Measurements from ENCODE around the gene GGT5.
"Not testable (repeated sequence)": the region's sequence is repeated elsewhere in the genome, so short reads cannot be mapped to it uniquely, and the experiment has no call there.

Gene GGT5

DNA sequence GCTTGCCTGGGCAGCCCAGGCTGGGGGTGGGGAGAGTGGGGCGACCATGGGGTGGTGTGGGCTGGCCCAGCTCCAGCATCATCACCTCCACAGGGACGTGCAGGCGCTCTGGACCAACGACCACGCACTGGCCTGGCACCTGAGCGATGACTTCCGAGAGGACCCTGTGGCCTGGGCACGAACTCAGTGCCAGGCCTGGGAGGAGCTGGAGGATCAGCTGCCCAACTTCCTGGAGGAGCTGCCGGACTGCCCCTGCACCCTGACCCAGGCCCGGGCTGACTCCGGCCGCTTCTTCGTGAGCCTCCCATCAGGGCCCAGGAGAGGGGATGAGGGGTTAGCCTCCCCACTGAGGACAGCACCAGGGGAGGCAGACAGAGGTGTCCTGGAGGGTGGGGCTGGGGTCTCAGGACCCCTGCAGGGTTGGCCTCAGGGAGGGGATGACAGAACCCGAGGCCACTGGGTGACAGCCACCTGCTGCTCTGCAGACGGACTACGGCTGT lies 59.8 kb downstream of the GGT5 start:
- in situ Hi-C loops (cut with HindIII; ENCODE audit: low sequenced_read_pairs): no loop called here
- H3K4me3 ChIP-seq (ENCODE audit: low read depth, low read length): no peak overlapping the region
- TF ChIP-seq, protein P1, sequence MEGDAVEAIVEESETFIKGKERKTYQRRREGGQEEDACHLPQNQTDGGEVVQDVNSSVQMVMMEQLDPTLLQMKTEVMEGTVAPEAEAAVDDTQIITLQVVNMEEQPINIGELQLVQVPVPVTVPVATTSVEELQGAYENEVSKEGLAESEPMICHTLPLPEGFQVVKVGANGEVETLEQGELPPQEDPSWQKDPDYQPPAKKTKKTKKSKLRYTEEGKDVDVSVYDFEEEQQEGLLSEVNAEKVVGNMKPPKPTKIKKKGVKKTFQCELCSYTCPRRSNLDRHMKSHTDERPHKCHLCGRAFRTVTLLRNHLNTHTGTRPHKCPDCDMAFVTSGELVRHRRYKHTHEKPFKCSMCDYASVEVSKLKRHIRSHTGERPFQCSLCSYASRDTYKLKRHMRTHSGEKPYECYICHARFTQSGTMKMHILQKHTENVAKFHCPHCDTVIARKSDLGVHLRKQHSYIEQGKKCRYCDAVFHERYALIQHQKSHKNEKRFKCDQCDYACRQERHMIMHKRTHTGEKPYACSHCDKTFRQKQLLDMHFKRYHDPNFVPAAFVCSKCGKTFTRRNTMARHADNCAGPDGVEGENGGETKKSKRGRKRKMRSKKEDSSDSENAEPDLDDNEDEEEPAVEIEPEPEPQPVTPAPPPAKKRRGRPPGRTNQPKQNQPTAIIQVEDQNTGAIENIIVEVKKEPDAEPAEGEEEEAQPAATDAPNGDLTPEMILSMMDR (IDR thresholded peaks at IDR 0.05; ENCODE audit: low read depth, low read length): no peak
- DNase-seq (ENCODE audit: low read depth, low spot score): no peak

DNA sequence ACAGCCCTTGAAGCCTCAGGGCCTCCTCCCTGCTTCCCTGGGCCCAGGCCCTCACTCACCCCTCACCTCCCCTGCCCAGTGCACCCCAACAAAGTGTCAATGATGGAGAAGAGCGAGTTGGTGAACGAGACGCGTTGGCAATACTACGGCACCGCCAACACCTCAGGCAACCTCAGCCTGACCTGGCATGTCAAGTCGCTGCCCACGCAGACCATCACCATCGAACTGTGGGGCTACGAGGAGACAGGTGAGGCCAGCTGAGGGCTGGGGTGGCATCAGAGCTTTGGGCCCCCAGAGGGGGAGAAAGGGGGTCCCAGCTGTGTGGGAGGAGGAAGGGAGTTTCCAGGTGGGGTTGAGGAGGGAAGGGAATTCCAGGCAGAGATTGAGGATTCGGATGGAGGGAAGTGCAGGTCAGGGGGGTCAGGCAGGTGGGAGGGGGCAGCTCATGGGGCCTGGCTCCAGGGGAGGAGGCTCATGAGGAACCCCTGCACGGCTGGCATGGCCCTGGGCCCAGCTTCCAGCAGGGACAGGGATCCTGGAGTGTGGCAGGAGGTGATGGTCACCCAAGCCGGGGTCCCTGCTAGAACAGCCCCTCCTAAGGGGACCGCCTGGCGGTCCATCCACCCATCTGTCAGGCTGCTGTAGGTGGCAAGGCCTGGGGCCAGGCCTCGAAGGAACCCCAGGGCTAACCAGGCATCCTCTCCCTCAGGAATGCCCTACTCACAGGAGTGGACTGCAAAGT lies 60.7 kb downstream of the GGT5 start:
- in situ Hi-C loops (cut with HindIII; ENCODE audit: low sequenced_read_pairs): no loop called here
- no peak for DNase-seq (ENCODE audit: low read depth, low spot score)
- no peak overlapping the region for H3K4me3 ChIP-seq (ENCODE audit: low read depth, low read length)
- TF ChIP-seq, protein P1 (IDR thresholded peaks at IDR 0.05; ENCODE audit: low read depth, low read length): no peak

DNA sequence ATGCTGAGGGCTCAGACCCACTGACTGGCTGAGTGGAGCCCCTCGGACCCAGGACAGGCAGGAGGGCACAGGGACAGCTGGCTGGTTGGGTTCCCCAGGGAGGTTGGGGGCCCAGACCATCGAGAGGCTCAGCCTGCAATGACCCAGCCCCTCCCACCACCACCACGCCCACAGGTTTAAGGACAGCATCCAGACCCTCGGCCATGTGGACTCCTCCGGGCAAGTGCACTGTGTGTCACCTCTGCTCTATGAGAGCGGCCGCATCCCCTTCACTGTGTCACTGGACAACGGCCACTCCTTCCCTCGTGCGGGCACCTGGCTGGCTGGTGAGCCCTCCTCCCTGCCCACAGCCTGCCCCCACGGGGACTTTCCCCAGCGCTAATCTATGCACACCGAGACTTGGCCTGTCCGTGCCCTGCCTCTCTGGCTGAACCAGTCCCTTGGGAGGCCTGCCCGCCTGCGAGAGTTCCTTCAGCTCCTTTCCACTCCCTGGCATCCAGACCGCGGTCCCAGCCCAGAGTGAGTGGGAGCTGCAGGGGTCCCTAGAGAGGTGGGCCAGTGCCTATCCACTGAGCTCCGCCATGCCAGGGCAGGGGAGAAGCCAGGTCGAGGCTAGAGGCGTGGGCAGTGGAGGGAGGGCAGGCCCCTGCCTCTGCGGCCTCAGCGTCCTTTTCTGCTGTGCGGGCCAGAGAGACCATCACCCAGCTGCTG lies 61.4 kb downstream of the GGT5 start:
- DNase-seq (ENCODE audit: low read depth, low spot score): no peak
- H3K4me3 ChIP-seq (ENCODE audit: low read depth, low read length): no peak overlapping the region
- in situ Hi-C loops (cut with HindIII; ENCODE audit: low sequenced_read_pairs): no loop called here
- TF ChIP-seq, protein P1 (IDR thresholded peaks at IDR 0.05; ENCODE audit: low read depth, low read length): no peak

DNA sequence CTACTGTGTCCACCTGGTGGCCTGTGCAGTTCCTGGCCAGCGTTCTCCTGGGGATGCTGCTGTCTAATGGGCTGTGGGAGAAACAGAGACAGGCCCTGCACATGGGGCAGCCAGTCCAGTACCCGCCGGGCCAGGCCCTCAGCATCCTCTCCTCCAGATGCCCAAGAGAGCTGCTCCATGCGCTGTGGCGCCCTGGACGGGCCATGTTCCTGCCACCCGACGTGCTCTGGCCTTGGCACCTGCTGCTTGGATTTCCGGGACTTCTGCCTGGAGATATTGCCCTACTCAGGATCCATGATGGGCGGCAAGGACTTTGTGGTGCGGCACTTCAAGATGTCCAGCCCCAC lies 62.0 kb downstream of the GGT5 start:
- DNase-seq (ENCODE audit: low read depth, low spot score); H3K4me3 ChIP-seq (ENCODE audit: low read depth, low read length); in situ Hi-C loops (cut with HindIII; ENCODE audit: low sequenced_read_pairs): not testable (repeated sequence)
- TF ChIP-seq, protein P1 (IDR thresholded peaks at IDR 0.05; ENCODE audit: low read depth, low read length): peak; percentile 0

DNA sequence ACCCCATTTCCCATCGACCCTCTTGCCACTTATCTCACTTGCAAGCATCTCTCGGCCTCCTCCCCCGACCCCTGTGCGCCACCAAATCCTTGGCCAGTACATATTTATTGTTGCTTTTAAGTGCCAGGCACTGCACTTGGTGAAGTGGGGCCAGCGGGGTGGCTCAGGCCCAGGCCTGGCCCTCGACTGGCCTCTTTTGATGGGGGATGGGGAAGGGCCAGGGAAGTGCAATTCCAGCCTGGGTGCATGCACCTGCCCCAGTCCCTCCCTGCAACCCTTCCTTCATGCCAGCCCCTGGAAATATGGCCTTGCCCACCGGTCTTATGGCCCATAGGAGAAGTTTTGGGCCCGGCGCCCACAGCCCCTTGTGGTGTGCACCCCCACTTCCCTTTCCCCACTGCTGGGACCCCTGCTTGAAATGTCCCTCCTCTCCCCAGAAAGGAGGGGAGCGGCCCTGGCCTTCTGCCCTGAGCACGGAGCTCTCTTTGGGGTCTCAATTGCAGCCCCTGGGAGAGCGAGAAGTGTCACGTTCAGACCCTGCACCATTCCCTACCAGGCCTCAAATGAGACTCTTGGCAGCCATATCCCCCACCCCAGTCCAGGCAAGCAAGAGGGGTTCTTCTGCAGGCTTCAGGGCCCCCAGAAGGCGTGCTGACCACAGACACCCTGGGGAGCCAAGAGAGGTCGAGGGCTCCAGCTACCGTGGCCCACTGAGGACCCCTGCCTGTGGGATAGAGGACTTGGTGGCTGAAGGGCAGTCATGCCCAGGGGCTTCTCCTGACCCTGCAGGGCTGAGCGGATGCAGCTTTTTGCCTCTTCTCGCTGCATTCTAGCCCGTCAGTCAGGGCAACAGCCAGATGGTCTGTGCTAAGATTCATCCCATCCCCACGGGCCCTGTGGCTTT lies 62.6 kb downstream of the GGT5 start:
- H3K4me3 ChIP-seq (ENCODE audit: low read depth, low read length): no peak overlapping the region
- no peak for DNase-seq (ENCODE audit: low read depth, low spot score)
- in situ Hi-C loops (cut with HindIII; ENCODE audit: low sequenced_read_pairs): no loop called here
- TF ChIP-seq, protein P1 (IDR thresholded peaks at IDR 0.05; ENCODE audit: low read depth, low read length): peak; percentile 8

All from astrocyte of the spinal cord (primary cell).